ENCODE data around the gene SLC36A1. TPM values are rescaled to one million over a fixed set of nuclear protein-coding genes. Genes with fewer than 3 reads are reported as not detected.

SLC36A1 gene
- total RNA-seq, 3 donors from 2014 or later (not counting 1 experiment from before 2014, with no cell fraction given) = 10.9 to 16.1 (median 13.0) TPM

GRCh38 chr5:151464101-151464500 lies 16.7 kb downstream of the SLC36A1 start:
- 88% methylated on average over 4 of the region's 4 CpGs for WGBS (ENCODE audit: insufficient coverage)
- no peaks in the 10 kb centered on the region for H3K27me3 ChIP-seq (ENCODE audit: control insufficient read depth, insufficient read depth, low read length)
- no peaks in the 10 kb centered on the region for H3K9me3 ChIP-seq (ENCODE audit: control insufficient read depth, insufficient read depth, low read length)
- no peak overlapping the region for H3K4me3 ChIP-seq (ENCODE audit: low read length)
- intact Hi-C loops (cut with micrococcal nuclease) = no loop called here
- Mint-ChIP-seq H3K27ac (no peak overlapping the region), H3K36me3 (peaks cover 24% of the 10 kb centered on the region), H3K4me3 (no peak overlapping the region), H3K27me3 (ENCODE audit: low read depth in 2 of 2) (no peaks in the 10 kb centered on the region), H3K4me1 (no peaks in the 10 kb centered on the region), H3K9me3 (no peaks in the 10 kb centered on the region)
- H3K27ac ChIP-seq (ENCODE audit: low read length) = no peak overlapping the region
- H3K4me1 ChIP-seq (ENCODE audit: control insufficient read depth, insufficient read depth, low read length) = no peaks in the 10 kb centered on the region
- peaks cover 35% of the 10 kb centered on the region for H3K36me3 ChIP-seq (ENCODE audit: control insufficient read depth, insufficient read depth, low read length)
- ATAC-seq (no peak), DNase-seq (no peak)
- no peak for TF ChIP-seq CTCF (IDR thresholded peaks at IDR 0.05)

GRCh38 chr5:151465476-151465875 lies 18.1 kb downstream of the SLC36A1 start:
- Mint-ChIP-seq H3K4me3 (no peak overlapping the region), H3K9me3 (no peaks in the 10 kb centered on the region), H3K27ac (no peak overlapping the region), H3K4me1 (no peaks in the 10 kb centered on the region), H3K27me3 (ENCODE audit: low read depth in 2 of 2) (no peaks in the 10 kb centered on the region), H3K36me3 (peaks cover 24% of the 10 kb centered on the region)
- H3K27me3 ChIP-seq (ENCODE audit: control insufficient read depth, insufficient read depth, low read length) = no peaks in the 10 kb centered on the region
- intact Hi-C loops (cut with micrococcal nuclease) = no loop called here
- H3K36me3 ChIP-seq (ENCODE audit: control insufficient read depth, insufficient read depth, low read length) = peaks cover 39% of the 10 kb centered on the region
- no peak for TF ChIP-seq CTCF (IDR thresholded peaks at IDR 0.05)
- H3K4me3 ChIP-seq (ENCODE audit: low read length) = no peak overlapping the region
- ATAC-seq (no peak), DNase-seq (no peak)
- WGBS (ENCODE audit: insufficient coverage) = 97% methylated on average over 4 of the region's 4 CpGs
- H3K27ac ChIP-seq (ENCODE audit: low read length) = no peak overlapping the region
- no peaks in the 10 kb centered on the region for H3K9me3 ChIP-seq (ENCODE audit: control insufficient read depth, insufficient read depth, low read length)
- no peaks in the 10 kb centered on the region for H3K4me1 ChIP-seq (ENCODE audit: control insufficient read depth, insufficient read depth, low read length)

- H3K27ac ChIP-seq (ENCODE audit: low read length) = no peak overlapping the region
- no peaks in the 10 kb centered on the region for H3K27me3 ChIP-seq (ENCODE audit: control insufficient read depth, insufficient read depth, low read length)
- Mint-ChIP-seq H3K4me3 (no peak overlapping the region), H3K27ac (no peak overlapping the region), H3K4me1 (no peaks in the 10 kb centered on the region), H3K36me3 (peaks cover 24% of the 10 kb centered on the region), H3K27me3 (ENCODE audit: low read depth in 2 of 2) (no peaks in the 10 kb centered on the region), H3K9me3 (no peaks in the 10 kb centered on the region)
- ATAC-seq (no peak), DNase-seq (no peak)
- WGBS (ENCODE audit: insufficient coverage) = 94% methylated on average over 8 of the region's 8 CpGs
- no peak overlapping the region for H3K4me3 ChIP-seq (ENCODE audit: low read length)
- no peaks in the 10 kb centered on the region for H3K9me3 ChIP-seq (ENCODE audit: control insufficient read depth, insufficient read depth, low read length)
- H3K4me1 ChIP-seq (ENCODE audit: control insufficient read depth, insufficient read depth, low read length) = no peaks in the 10 kb centered on the region
- intact Hi-C loops (cut with micrococcal nuclease) = no loop called here
- TF ChIP-seq CTCF (IDR thresholded peaks at IDR 0.05) = no peak
- H3K36me3 ChIP-seq (ENCODE audit: control insufficient read depth, insufficient read depth, low read length) = peaks cover 37% of the 10 kb centered on the region
Observed at GRCh38 chr5:151467576-151467975, 20.2 kb downstream of the SLC36A1 start.

GRCh38 chr5:151469386-151469785 lies 22.0 kb downstream of the SLC36A1 start:
- H3K36me3 ChIP-seq (ENCODE audit: control insufficient read depth, insufficient read depth, low read length) = peaks cover 35% of the 10 kb centered on the region
- no peak for TF ChIP-seq CTCF (IDR thresholded peaks at IDR 0.05)

More at GRCh38 chr5:151469386-151469785, 22.0 kb downstream of the SLC36A1 start:
- Mint-ChIP-seq H3K4me1 (no peaks in the 10 kb centered on the region), H3K9me3 (no peaks in the 10 kb centered on the region), H3K27ac (no peak overlapping the region), H3K27me3 (ENCODE audit: low read depth in 2 of 2) (no peaks in the 10 kb centered on the region), H3K4me3 (no peak overlapping the region), H3K36me3 (peaks cover 21% of the 10 kb centered on the region)
- ATAC-seq (no peak), DNase-seq (no peak)
- no peaks in the 10 kb centered on the region for H3K27me3 ChIP-seq (ENCODE audit: control insufficient read depth, insufficient read depth, low read length)
- no peak overlapping the region for H3K4me3 ChIP-seq (ENCODE audit: low read length)
- intact Hi-C loops (cut with micrococcal nuclease) = no loop called here
- H3K4me1 ChIP-seq (ENCODE audit: control insufficient read depth, insufficient read depth, low read length) = no peaks in the 10 kb centered on the region
- no peak overlapping the region for H3K27ac ChIP-seq (ENCODE audit: low read length)
- H3K9me3 ChIP-seq (ENCODE audit: control insufficient read depth, insufficient read depth, low read length) = no peaks in the 10 kb centered on the region

Data from natural killer cell (primary cell).